Liver (tissue), 3 donors: Measurements from ENCODE around the gene VEPH1.

Experiments used
- ATF3 ChIP-seq: IDR thresholded peaks from 2 replicates; pipeline ENCODE4 v1.6.1; 2016; ENCODE audit warnings: antibody characterized with exemption
- CTCF ChIP-seq: fragments of 150-350 bp; IDR thresholded peaks from 2 replicates; pipeline ENCODE4 v1.5.1; 2017; ENCODE audit warnings: improper control_type of control experiment, low read depth, low read length; ENCODE audit not compliant: missing input control
- JUND ChIP-seq, 2 donors: IDR thresholded peaks; 2 replicates each; pipeline ENCODE4 v1.6.1; 2016; ENCODE audit warnings: antibody characterized with exemption in 2 of 2
- MAX ChIP-seq: IDR thresholded peaks from 2 replicates; pipeline ENCODE4 v1.6.1; 2016; ENCODE audit warnings: antibody characterized with exemption
- RAD21 ChIP-seq, 2 donors: IDR thresholded peaks; 2 replicates each; pipeline ENCODE4 v1.6.1; 2016; ENCODE audit warnings: antibody characterized with exemption in 2 of 2, mild to moderate bottlenecking in 2 of 2
- SP1 ChIP-seq: IDR thresholded peaks from 2 replicates; pipeline ENCODE4 v1.6.1; 2018; ENCODE audit warnings: antibody characterized with exemption, mild to moderate bottlenecking
- TAF1 ChIP-seq: conservative IDR thresholded peaks from 2 replicates; pipeline ENCODE4 v1.6.1; 2016; ENCODE audit warnings: antibody characterized with exemption, mild to moderate bottlenecking
- donor health status: healthy.
- donor health status: healthy.

GRCh38 chr3:157472648-157473047 lies 30.6 kb downstream of the VEPH1 start:
- TF ChIP-seq CTCF (no peak), MAX (no peak), JUND (IDR thresholded peaks at IDR 0.05) (no peak), SP1 (no peak), ATF3 (no peak), RAD21 (IDR thresholded peaks at IDR 0.05) (no peak), TAF1 (no peak)
